ES-I3 (cell line): Measurements from ENCODE around the gene MARK1.

Experiments used
- H3K36me3 ChIP-seq: 2 replicates; pipeline ENCODE4 v1.6.1; 2013; ENCODE audit warnings: mild to moderate bottlenecking, low read length, control low read depth, moderate library complexity; ENCODE audit not compliant: insufficient read depth
- H3K4me1 ChIP-seq: 2 replicates; pipeline ENCODE4 v1.6.1; 2013; ENCODE audit warnings: mild to moderate bottlenecking, control low read depth, low read length; ENCODE audit not compliant: insufficient read depth
- H3K9ac ChIP-seq: 2 replicates; pipeline ENCODE4 v1.6.1; 2013; ENCODE audit warnings: low read depth, mild to moderate bottlenecking, low read length, moderate library complexity
- H3K9me3 ChIP-seq: 2 replicates; pipeline ENCODE4 v1.6.1; 2013; ENCODE audit warnings: mild to moderate bottlenecking, low read length, moderate library complexity; ENCODE audit not compliant: control insufficient read depth, insufficient read depth

The MARK1 gene

GRCh38 chr1:220527908-220528678 lies at the start of gene MARK1:
MARK1 (plus strand) TSS chr1:220528136; CDS start chr1:220528823, 687 bp downstream.
- Histone ChIP-seq H3K36me3 (no peaks in the 10 kb centered on the region), H3K9me3 (no peaks in the 10 kb centered on the region), H3K4me1 (no peaks in the 10 kb centered on the region), H3K9ac (peak within 1 kb of the TSS; percentile 90)

GRCh38 chr1:220483700-220484099 lies 44.2 kb upstream of the MARK1 start:
- Histone ChIP-seq H3K36me3 (no peaks in the 10 kb centered on the region), H3K4me1 (peaks cover 3% of the 10 kb centered on the region; the same call in 1 of the 2 replicates), H3K9ac (no peak overlapping the region), H3K9me3 (no peaks in the 10 kb centered on the region)

- no peaks in the 10 kb centered on the region for H3K9me3 ChIP-seq
- H3K9ac ChIP-seq, result no peak overlapping the region
- H3K36me3 ChIP-seq, result no peaks in the 10 kb centered on the region
- peaks cover 3% of the 10 kb centered on the region; the same call in 1 of the 2 replicates for H3K4me1 ChIP-seq
These were observed 43.8 kb upstream of the MARK1 start for GRCh38 chr1:220484135-220484534.

GRCh38 chr1:220485131-220485530 lies 42.8 kb upstream of the MARK1 start:
- no peak overlapping the region for H3K9ac ChIP-seq
- peaks cover 3% of the 10 kb centered on the region; the same call in 1 of the 2 replicates for H3K4me1 ChIP-seq
- H3K9me3 ChIP-seq, result no peaks in the 10 kb centered on the region
- H3K36me3 ChIP-seq, result no peaks in the 10 kb centered on the region

DNA sequence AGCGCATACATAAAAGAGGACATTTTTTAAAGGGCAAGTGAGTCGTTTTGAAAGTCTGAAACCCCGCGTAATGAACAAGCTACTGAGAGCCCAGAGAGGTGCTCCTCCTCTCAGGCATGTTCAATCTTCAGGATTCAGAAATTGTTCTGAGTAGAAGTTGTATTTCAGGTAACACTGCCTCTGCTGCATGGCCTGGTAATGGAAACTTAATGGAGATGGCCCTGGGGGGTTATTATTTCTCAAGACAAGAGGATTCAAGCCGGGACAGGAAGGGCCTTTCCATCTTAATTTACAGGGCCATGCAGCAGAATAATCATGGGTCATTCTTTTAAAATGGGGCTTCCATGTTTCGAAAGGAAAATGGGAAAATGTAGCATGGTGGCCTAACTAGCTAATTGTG lies 42.1 kb upstream of the MARK1 start:
- no peaks in the 10 kb centered on the region for H3K9me3 ChIP-seq
- H3K9ac ChIP-seq, result no peak overlapping the region
- H3K36me3 ChIP-seq, result no peaks in the 10 kb centered on the region
- peaks cover 3% of the 10 kb centered on the region; the same call in 1 of the 2 replicates for H3K4me1 ChIP-seq

DNA sequence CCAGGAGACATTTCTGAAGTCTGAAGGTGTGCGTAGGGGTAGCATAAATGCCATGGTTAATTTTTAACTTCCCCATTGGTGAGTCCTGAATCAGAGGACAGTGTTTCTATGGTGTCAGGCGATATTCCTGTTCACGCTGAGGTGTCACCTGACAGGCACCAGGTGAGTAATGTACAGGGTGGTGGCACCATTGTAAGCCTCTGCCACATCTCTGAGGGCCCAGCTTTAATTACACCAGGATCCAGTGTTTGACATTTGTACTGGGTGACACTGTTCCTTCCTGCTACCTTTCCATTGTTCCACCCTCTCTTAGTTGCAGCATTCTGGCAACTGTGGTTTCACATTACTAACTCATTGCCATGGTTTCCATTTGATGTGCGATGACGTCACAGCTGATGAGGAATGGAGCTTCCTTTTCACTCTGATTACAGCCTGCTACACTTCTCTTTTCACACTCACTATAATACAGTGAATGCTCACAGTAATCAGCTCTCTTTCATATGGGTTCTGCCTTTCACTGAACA lies 40.6 kb upstream of the MARK1 start:
- no peak overlapping the region for H3K9ac ChIP-seq
- H3K36me3 ChIP-seq, result no peaks in the 10 kb centered on the region
- H3K4me1 ChIP-seq, result peaks cover 3% of the 10 kb centered on the region; the same call in 1 of the 2 replicates
- no peaks in the 10 kb centered on the region for H3K9me3 ChIP-seq

DNA sequence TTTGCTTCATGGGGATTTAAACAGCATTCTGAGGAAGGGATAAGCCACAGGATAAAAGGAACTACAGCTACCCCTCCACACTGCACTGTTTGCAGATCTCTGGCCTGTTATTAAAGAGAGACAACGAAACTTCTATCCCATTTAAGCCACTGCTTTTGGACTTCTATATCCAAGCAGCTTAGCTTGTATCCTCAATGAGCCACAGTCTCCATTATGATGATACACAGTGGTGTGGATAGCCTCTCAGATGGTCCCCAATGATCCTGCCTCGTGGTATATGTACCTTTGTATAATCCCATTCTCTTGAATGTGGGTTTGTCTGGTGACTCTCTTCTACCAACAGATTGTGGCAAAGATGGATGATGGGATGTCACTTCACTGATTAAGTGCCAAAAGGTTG lies 36.0 kb upstream of the MARK1 start:
- Histone ChIP-seq H3K4me1 (no peaks in the 10 kb centered on the region), H3K9me3 (no peaks in the 10 kb centered on the region), H3K36me3 (no peaks in the 10 kb centered on the region), H3K9ac (no peak overlapping the region)

DNA sequence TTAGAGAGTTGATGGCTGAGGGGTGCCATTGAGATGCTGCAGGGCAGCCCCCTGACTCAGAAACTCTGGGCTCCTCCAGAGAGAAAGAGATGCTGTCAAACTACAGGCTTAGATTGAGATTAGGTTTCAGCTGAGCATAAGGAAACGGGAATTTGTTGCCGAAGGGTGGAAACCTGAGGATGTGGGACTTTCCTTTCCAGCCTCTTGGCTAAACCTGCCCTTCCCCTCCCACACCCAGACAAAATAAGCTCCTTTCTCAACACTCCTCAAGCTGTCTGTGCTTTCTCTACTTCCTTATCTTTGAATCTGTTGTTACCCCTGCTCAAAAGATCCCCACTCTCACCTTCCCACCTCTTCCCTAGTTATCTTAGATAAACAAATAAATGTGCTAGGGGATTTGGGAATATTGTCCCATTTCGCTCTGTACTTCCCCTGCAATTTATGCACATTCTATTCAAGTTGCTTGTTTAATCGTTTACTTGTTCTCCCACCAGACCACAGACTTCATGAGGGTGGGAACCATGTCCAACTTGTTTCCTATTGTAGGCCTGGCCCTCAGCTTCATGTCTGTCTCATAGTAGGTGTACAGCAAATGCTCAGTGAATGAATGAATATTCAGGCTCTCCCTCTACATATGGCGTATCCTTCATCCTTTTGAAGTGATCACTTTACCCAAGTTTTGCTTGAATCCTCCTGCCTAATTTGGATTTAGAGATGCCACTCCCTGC lies 30.6 kb upstream of the MARK1 start:
- no peaks in the 10 kb centered on the region for H3K9me3 ChIP-seq
- no peaks in the 10 kb centered on the region for H3K36me3 ChIP-seq
- H3K4me1 ChIP-seq, result no peaks in the 10 kb centered on the region
- no peak overlapping the region for H3K9ac ChIP-seq

DNA sequence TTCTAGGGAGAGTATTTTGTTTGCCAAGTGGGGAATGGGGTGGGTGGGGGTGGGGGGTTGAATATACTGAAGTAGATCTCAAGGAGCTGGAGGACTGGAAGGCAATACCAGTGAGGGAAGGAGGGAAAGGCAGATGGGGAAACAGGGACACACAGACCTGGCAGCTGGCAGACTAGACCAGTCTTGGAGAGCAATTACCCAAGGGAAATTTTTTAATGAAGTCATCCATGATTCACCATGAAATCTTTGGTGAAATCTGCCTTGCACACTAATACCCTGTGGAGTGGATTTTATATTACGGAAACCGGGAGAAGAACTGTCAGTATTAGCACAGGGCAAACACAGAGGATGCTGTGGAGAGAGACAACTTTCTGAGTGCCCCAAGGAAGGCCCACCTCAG lies 29.7 kb upstream of the MARK1 start:
- Histone ChIP-seq H3K4me1 (no peaks in the 10 kb centered on the region), H3K9me3 (no peaks in the 10 kb centered on the region), H3K36me3 (no peaks in the 10 kb centered on the region), H3K9ac (no peak overlapping the region)

GRCh38 chr1:220500372-220500771 lies 27.6 kb upstream of the MARK1 start:
- H3K36me3 ChIP-seq, result no peaks in the 10 kb centered on the region
- H3K4me1 ChIP-seq, result no peaks in the 10 kb centered on the region
- no peaks in the 10 kb centered on the region for H3K9me3 ChIP-seq
- no peak overlapping the region for H3K9ac ChIP-seq

DNA sequence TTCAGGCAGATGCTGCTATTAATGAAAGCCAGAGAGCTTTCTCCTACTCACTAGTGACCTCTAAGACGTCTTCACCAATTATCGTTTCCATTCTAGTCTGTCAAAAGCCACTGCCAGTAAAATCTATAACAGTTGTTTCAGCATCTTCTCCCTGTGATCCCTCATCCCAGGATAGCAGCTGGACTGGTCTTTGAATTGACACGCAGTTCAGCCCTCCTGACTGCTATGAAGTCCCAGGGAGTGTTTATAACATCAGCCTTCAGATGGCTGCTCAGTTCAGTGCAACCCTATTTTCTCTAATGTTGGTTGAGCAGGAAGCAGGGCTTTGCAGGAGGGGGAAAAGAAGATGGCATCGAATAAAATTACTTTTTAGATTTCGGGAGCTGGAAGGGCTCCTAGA lies 23.6 kb upstream of the MARK1 start:
- H3K36me3 ChIP-seq, result no peaks in the 10 kb centered on the region
- H3K4me1 ChIP-seq, result no peaks in the 10 kb centered on the region
- H3K9ac ChIP-seq, result no peak overlapping the region
- no peaks in the 10 kb centered on the region for H3K9me3 ChIP-seq

DNA sequence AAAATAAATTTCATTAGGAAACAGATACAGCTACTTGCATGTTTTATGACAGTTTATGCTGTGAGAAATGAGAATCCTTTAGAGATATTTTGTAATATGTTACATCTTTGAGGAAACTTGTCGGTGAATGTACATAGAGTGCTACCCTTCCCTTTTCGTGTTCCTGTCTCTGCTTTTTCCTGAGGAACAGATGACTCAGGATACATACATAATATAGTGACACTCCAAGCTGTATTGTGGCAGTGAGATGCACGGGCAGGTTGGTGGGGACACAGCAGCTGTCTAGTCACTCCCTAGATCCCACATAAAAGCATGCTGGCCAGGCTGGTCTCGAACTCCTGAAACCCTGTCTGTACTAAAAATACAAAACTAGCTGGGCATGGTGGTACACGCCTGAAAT lies 20.9 kb upstream of the MARK1 start:
- H3K36me3 ChIP-seq, result no peaks in the 10 kb centered on the region
- H3K9me3 ChIP-seq, result no peaks in the 10 kb centered on the region
- 0 out of 2 replicates have a peak, but pooled peaks cover 6% of the 10 kb centered on the region for H3K4me1 ChIP-seq
- no peak overlapping the region for H3K9ac ChIP-seq

GRCh38 chr1:220511179-220511578 lies 16.8 kb upstream of the MARK1 start:
- H3K9me3 ChIP-seq, result no peaks in the 10 kb centered on the region
- H3K36me3 ChIP-seq, result no peaks in the 10 kb centered on the region
- no peak overlapping the region for H3K9ac ChIP-seq
- H3K4me1 ChIP-seq, result peaks cover 13% of the 10 kb centered on the region; the same call in 1 of the 2 replicates

DNA sequence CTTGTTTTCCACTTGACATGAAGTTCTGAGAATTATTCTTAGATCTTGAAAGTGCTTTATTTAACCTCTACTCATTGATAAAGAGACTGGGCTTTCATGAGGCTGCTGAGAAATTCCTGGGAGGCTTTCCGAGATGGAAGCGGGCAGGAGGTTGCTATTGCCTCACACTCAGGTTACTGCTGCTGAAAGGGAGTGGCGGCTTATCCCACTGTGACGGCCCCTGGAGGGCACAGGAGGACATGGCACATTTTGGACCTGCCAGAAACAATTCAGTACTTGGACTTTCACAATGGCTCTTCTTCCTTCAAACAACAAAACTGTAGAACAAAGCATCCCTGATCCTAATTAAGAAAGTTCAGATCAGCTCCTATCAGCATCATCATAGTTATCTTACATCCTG lies 16.2 kb upstream of the MARK1 start:
- no peaks in the 10 kb centered on the region for H3K36me3 ChIP-seq
- H3K9ac ChIP-seq, result no peak overlapping the region

DNA sequence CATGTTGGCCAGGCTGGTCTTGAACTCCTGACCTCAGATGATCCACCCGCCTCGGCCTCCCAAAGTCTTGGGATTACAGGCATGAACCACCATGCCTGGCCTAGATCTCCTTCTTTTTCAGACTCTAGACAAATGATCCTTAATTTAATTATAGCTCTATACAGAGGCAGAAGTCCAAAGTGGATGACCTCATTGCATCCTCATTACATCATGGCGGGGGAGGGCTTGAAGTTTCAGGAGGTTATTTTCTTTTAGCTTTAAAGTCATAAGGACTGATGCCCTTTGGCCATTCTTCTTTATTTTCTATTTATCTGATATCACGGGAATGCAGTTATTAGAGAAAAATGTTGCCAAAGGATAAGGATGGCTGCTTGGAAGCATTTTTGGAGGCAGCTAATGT lies 14.1 kb upstream of the MARK1 start:
- Histone ChIP-seq H3K9me3 (no peaks in the 10 kb centered on the region), H3K4me1 (peaks cover 21% of the 10 kb centered on the region; the same call in 1 of the 2 replicates), H3K36me3 (no peaks in the 10 kb centered on the region), H3K9ac (no peak overlapping the region)

More for the DNA sequence above, 16.2 kb upstream of the MARK1 start:
- H3K4me1 ChIP-seq, result peaks cover 19% of the 10 kb centered on the region; the same call in 1 of the 2 replicates
- no peaks in the 10 kb centered on the region for H3K9me3 ChIP-seq
